ENCODE results near the gene PCDHGA2. TPM values are rescaled to one million over a fixed set of nuclear protein-coding genes. Genes with fewer than 3 reads are reported as not detected.
A peak's percentile ranks its signal among the peaks of the same experiment; 100 is the strongest.

Gene PCDHGA2
- total and polyA plus RNA-seq, 9 of the 15 experiments (the other 6 are each of a cell fraction or from before 2014, with no cell fraction given): 0.07 to 0.27 (median 0.15) TPM; not detected in 2

GRCh38 chr5:141369994-141370848 lies 31.7 kb downstream of the PCDHGA2 start, which contains the start of gene PCDHGB3 (continued):
- TF ChIP-seq CTCF (IDR thresholded peaks at IDR 0.05 in 2 of 3, conservative IDR thresholded peaks at IDR 0.05 in 1 of 3; ENCODE audit: insufficient read depth in 2 of 3, low read depth in 1 of 3, low read length in 3 of 3): peak; percentile 64 to 70 (median 67)
- TF ChIP-seq RAD21 (CRISPR knock-in tag; conservative IDR thresholded peaks at IDR 0.05 in 1 of 2, IDR thresholded peaks at IDR 0.05 in 1 of 2): peak; percentile 48 to 55
- TF ChIP-seq ZSCAN29 (IDR thresholded peaks at IDR 0.05): peak; percentile 69
- no peak for TF ChIP-seq ZNF778 (CRISPR knock-in tag; IDR thresholded peaks at IDR 0.05)
- TF ChIP-seq KLF16 (IDR thresholded peaks at IDR 0.05): no peak

GRCh38 chr5:141371572-141372475 lies 33.3 kb downstream of the PCDHGA2 start:
- H3K4me3 ChIP-seq: no peak overlapping the region
- ATAC-seq: no peak
- H3K9ac ChIP-seq (ENCODE audit: insufficient read depth in 1 of 2, low read depth in 2 of 2, low read length in 2 of 2): no peak overlapping the region
- no peak overlapping the region for H2AFZ ChIP-seq (ENCODE audit: low read depth, low read length)
- no peaks in the 10 kb centered on the region for H3K79me2 ChIP-seq (ENCODE audit: control insufficient read depth, insufficient read depth, low read length)
- no peak for DNase-seq (ENCODE audit: extremely low read depth in 1 of 4, low spot score in 3 of 4)
- H3K36me3 ChIP-seq (ENCODE audit: control insufficient read depth, insufficient read depth, low read length): no peaks in the 10 kb centered on the region
- no peaks in the 10 kb centered on the region for H3K9me1 ChIP-seq (ENCODE audit: control insufficient read depth, insufficient read depth, low read length)
- BruUV-seq (replicated peaks): no TSS peak
- H3K27me3 ChIP-seq (ENCODE audit: control insufficient read depth in 2 of 2, insufficient read depth in 2 of 2, low read length in 2 of 2): peaks cover 4 to 38% of the 10 kb centered on the region in 2 experiments
- TF ChIP-seq NRF1 (conservative IDR thresholded peaks at IDR 0.05 in 1 of 2, IDR thresholded peaks at IDR 0.05 in 1 of 2): peak; percentile 50 to 59; a peak in 3 of 4 replicates
- TF ChIP-seq KHSRP (IDR thresholded peaks at IDR 0.05): no peak
- H3K4me2 ChIP-seq (ENCODE audit: insufficient read depth, low read length): no peak overlapping the region
- FAIRE-seq: no peak
- H3K27ac ChIP-seq (ENCODE audit: extremely low read depth, low read depth, low read length): no peak overlapping the region
- POLR2A ChIA-PET: interaction anchor here (0.6 kb wide), 1 partner anchor 1331 kb away, joined by 3 read pairs; no protein-coding TSS in a partner anchor
- H3K9me3 ChIP-seq (replicated peaks; ENCODE audit: control insufficient read depth, insufficient read depth, low read depth, low read length): no peaks in the 10 kb centered on the region
- intact Hi-C loops (cut with micrococcal nuclease) (loop anchor here (5.0 kb wide), 1 partner anchor 45 kb away; no protein-coding TSS in a partner anchor), in situ Hi-C loops (cut with MboI) (no loop called here)
- H3K4me1 ChIP-seq (replicated peaks in 1 of 2; ENCODE audit: control insufficient read depth in 2 of 2, insufficient read depth in 2 of 2, low read length in 2 of 2): peaks cover 0 to 7% of the 10 kb centered on the region in 2 experiments; a peak in 1 of 5 replicates
- H4K20me1 ChIP-seq (replicated peaks; ENCODE audit: control insufficient read depth, insufficient read depth, low read length): no peaks in the 10 kb centered on the region
- 28% methylated on average over 47 of the region's 69 CpGs for WGBS (ENCODE audit: insufficient coverage, low coverage, missing lambda C conversion rate)
- CTCF ChIA-PET (ENCODE audit: low intra/inter-chr PET ratio): no interaction called here
